ENCODE data around the gene PRKAR1A.

- TF ChIP-seq CTCF (IDR thresholded peaks at IDR 0.05; ENCODE audit: low read depth, low read length, missing input control), result no peak
- TF ChIP-seq RXRA (IDR thresholded peaks at IDR 0.05), result peak in 1 of 2 donors; percentile 46
- no peak for TF ChIP-seq HNF4G (IDR thresholded peaks at IDR 0.05)
These were observed 83.8 kb downstream of the PRKAR1A start for GRCh38 chr17:68595986-68596385.
